CD4-positive, alpha-beta T cell treated with Interleukin-4 for 1 hour (primary cell): ENCODE data around the gene TOPORS.

Experiments used
- DNase-seq, 2 donors: peaks; one replicate each; pipeline ENCODE4 v3.0.0-alpha.2; 2020 to 2022

Gene TOPORS

GRCh38 chr9:32501868-32502267 lies 50.5 kb downstream of the TOPORS start:
- no peak for DNase-seq

- DNase-seq, result no peak
Measured at GRCh38 chr9:32500768-32501167, 51.6 kb downstream of the TOPORS start.

DNA sequence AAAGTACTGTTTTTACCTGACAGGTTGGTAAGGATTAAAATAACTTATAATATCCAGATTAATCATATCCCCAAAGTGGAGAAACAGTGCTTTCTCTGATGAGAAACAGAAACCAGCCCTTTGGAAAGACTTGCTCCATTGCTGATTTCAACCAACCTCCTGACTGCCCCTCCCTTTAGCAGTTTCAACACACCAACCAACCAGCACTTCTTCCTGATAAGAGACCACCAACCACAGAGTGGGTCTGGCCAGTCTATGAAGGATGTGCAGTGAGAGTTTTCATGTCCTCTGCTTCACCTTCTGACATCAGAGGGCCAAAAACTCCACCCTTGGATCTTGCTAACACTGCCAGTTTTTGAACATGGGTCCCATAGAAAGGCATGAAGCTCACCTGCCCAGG lies 54.5 kb downstream of the TOPORS start:
- no peak for DNase-seq

GRCh38 chr9:32490601-32491000 lies 61.8 kb downstream of the TOPORS start:
- no peak for DNase-seq
